PC-3 (cell line): ENCODE data around the gene C1QTNF12. TPM values are rescaled to one million over a fixed set of nuclear protein-coding genes. Genes with fewer than 3 reads are reported as not detected.

Experiments used
- ATAC-seq: fragments of 200-7000 bp; cut with Tn5 transposase; 2 replicates; pipeline ENCODE4 v1.9.1; 2020; ENCODE audit warnings: mild to moderate bottlenecking, moderate library complexity
- BruUV-seq: library from RNA; stranded (reverse); fragments of 400-500 nt; replicated peaks from 2 replicates; lab custom pipeline; 2021; lab: Mats Ljungman, UMichigan
- CTCF ChIA-PET: fragments of 300-600 bp; sonication (Branson Sonifier 250); formaldehyde crosslinking; loops from one replicate; lab custom pipeline; 2022; ENCODE audit warnings: antibody characterized with exemption; lab: Charles Lee
- POLR2A ChIA-PET: fragments of 300-600 bp; sonication (Branson Sonifier 250); formaldehyde crosslinking; loops from one replicate; lab custom pipeline; 2022; ENCODE audit warnings: antibody characterized with exemption; ENCODE audit not compliant: unreplicated experiment; lab: Charles Lee
- DNase-seq: peaks from one replicate; pipeline ENCODE4 v3.0.0-alpha.2; 2015
- H2AFZ ChIP-seq: fragments of 300-600 bp; sonication (generic); 2 replicates; pipeline ENCODE4 v1.6.0; 2016; ENCODE audit warnings: antibody characterized with exemption, low read length
- H3F3A ChIP-seq: fragments of 300-600 bp; sonication (generic); one replicate; pipeline ENCODE4 v1.6.0; 2017; ENCODE audit warnings: antibody characterized with exemption, low read length, control low read depth, mild to moderate bottlenecking; ENCODE audit not compliant: unreplicated experiment
- H3K27ac ChIP-seq: fragments of 300-600 bp; sonication (generic); 2 replicates; pipeline ENCODE4 v1.5.1; 2016; ENCODE audit warnings: mild to moderate bottlenecking, low read length
- H3K27me3 ChIP-seq: fragments of 300-600 bp; sonication (generic); 2 replicates; pipeline ENCODE4 v1.6.1; 2016; ENCODE audit warnings: low read length, mixed read lengths
- H3K36me3 ChIP-seq: fragments of 300-600 bp; sonication (generic); 2 replicates; pipeline ENCODE4 v1.6.1; 2016; ENCODE audit warnings: low read depth, mixed run types, low read length, mixed read lengths
- H3K4me1 ChIP-seq: fragments of 300-600 bp; sonication (generic); 2 replicates; pipeline ENCODE4 v1.5.1; 2016; ENCODE audit warnings: low read length; ENCODE audit not compliant: insufficient read depth
- H3K4me2 ChIP-seq: fragments of 300-600 bp; sonication (generic); 2 replicates; pipeline ENCODE4 v1.6.0; 2016; ENCODE audit warnings: low read length
- H3K4me3 ChIP-seq: fragments of 300-600 bp; sonication (generic); 2 replicates; pipeline ENCODE4 v1.5.1; 2016; ENCODE audit warnings: mild to moderate bottlenecking, low read length, mixed read lengths
- H3K79me2 ChIP-seq: fragments of 300-600 bp; sonication (generic); 2 replicates; pipeline ENCODE4 v1.6.1; 2017; ENCODE audit warnings: low read length, mixed read lengths
- H3K9ac ChIP-seq: fragments of 300-600 bp; sonication (generic); 2 replicates; pipeline ENCODE4 v1.6.0; 2016; ENCODE audit warnings: mild to moderate bottlenecking, low read length
- H3K9me2 ChIP-seq: fragments of 300-600 bp; sonication (generic); replicated peaks from 2 replicates; pipeline ENCODE4 v1.6.1; 2016; ENCODE audit warnings: mixed run types, low read length, mixed read lengths
- H3K9me3 ChIP-seq: fragments of 300-600 bp; sonication (generic); 2 replicates; pipeline ENCODE4 v1.6.1; 2016; ENCODE audit warnings: low read length, mixed read lengths
- H4K20me1 ChIP-seq: fragments of 300-600 bp; sonication (generic); 2 replicates; pipeline ENCODE4 v1.6.1; 2016; ENCODE audit warnings: low read length, mixed read lengths
- CTCF ChIP-seq: fragments of 300-600 bp; sonication (generic); conservative IDR thresholded peaks from 2 replicates; pipeline ENCODE4 v1.5.1; 2017; ENCODE audit warnings: antibody characterized with exemption, low read depth, mild to moderate bottlenecking, low read length
- EZH2 ChIP-seq: fragments of 300-600 bp; sonication (generic); IDR thresholded peaks from one replicate; pipeline ENCODE4 v1.6.1; 2017; ENCODE audit warnings: antibody characterized with exemption, mild to moderate bottlenecking, low read length; ENCODE audit not compliant: unreplicated experiment
- EZH2phosphoT487 ChIP-seq: fragments of 300-600 bp; sonication (generic); IDR thresholded peaks from 2 replicates; pipeline ENCODE4 v1.6.1; 2018; ENCODE audit warnings: mild to moderate bottlenecking, antibody characterized with exemption, low read length, borderline replicate concordance
- intact Hi-C: fragments of 100-400 bp; cut with micrococcal nuclease; formaldehyde crosslinking; loops from 2 replicates; pipeline ENCODE4 v1.9.0; 2023
- total RNA-seq: library from RNA; depleted of rRNA; stranded (reverse); fragments of >200 nt; gene quantifications from 2 replicates; pipeline ENCODE4 v1.2.3, GENCODE V29; 2014

Gene C1QTNF12
- total RNA-seq, 1 experiment from 2014 or later = 3.9 TPM

DNA sequence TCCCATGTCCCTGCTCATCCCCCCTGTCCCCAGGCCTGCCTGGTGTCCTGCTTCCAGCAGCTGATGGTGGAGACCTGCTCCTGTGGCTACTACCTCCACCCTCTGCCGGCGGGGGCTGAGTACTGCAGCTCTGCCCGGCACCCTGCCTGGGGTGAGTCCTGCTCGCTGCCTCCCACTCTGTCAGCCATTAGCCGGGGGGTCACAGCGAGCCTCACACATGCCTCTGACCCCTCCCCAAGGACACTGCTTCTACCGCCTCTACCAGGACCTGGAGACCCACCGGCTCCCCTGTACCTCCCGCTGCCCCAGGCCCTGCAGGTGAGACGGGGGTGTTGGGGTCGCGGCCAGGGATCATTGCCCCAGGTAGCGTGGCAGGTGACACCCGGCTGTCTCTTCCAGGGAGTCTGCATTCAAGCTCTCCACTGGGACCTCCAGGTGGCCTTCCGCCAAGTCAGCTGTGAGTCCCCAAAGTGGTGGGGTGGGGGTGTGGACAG lies 43.8 kb upstream of the C1QTNF12 start:
- Histone ChIP-seq H3K4me2 (peak overlapping the region; percentile 45; the same call in 1 of the 2 replicates), H3F3A (no peaks in the 10 kb centered on the region), H3K9me3 (no peaks in the 10 kb centered on the region), H3K27me3 (no peaks in the 10 kb centered on the region), H2AFZ (no peak overlapping the region), H3K9me2 (no peaks in the 10 kb centered on the region), H3K27ac (no peak overlapping the region), H3K4me3 (no peak overlapping the region), H3K79me2 (no peaks in the 10 kb centered on the region), H3K36me3 (no peaks in the 10 kb centered on the region), H4K20me1 (no peaks in the 10 kb centered on the region), H3K9ac (no peak overlapping the region), H3K4me1 (peaks cover 12% of the 10 kb centered on the region)
- POLR2A ChIA-PET = interaction anchor here (0.7 kb wide), 1 partner anchor 46 kb away, joined by 4 read pairs; no protein-coding TSS in a partner anchor
- 0 out of 2 replicates have a peak, but pooled peaks have one; percentile 10 for ATAC-seq
- peak; percentile 69 for TF ChIP-seq CTCF
- TF ChIP-seq EZH2 = no peak
- CTCF ChIA-PET = interaction anchor here (0.6 to 2.0 kb wide), 5 partner anchors 26 to 307 kb away, joined by 3 to 26 read pairs (median 4); no protein-coding TSS in a partner anchor
- intact Hi-C loops = loop anchor here (2.0 to 5.0 kb wide), 2 partner anchors 25 to 53 kb away; no protein-coding TSS in a partner anchor
- no TSS peak for BruUV-seq
- DNase-seq = peak; percentile 77

- no peak overlapping the region for H3K9ac ChIP-seq
- no peaks in the 10 kb centered on the region for H3K27me3 ChIP-seq
- H3K36me3 ChIP-seq = no peaks in the 10 kb centered on the region
- POLR2A ChIA-PET = no interaction called here
- H3K4me3 ChIP-seq = no peak overlapping the region
- no TSS peak for BruUV-seq
- intact Hi-C loops = no loop called here
- no peak for DNase-seq
- no peaks in the 10 kb centered on the region for H3K79me2 ChIP-seq
- H3K27ac ChIP-seq = no peak overlapping the region
- H3K4me1 ChIP-seq = peaks cover 23% of the 10 kb centered on the region
- H3F3A ChIP-seq = no peaks in the 10 kb centered on the region
- no peak for ATAC-seq
- no peak overlapping the region for H3K4me2 ChIP-seq
- no peaks in the 10 kb centered on the region for H3K9me2 ChIP-seq
- no peaks in the 10 kb centered on the region for H4K20me1 ChIP-seq
- H2AFZ ChIP-seq = no peak overlapping the region
- TF ChIP-seq EZH2phosphoT487 = no peak
- no peak for TF ChIP-seq EZH2
- no peak for TF ChIP-seq CTCF
- CTCF ChIA-PET = no interaction called here
- H3K9me3 ChIP-seq = no peaks in the 10 kb centered on the region
Observed at GRCh38 chr1:1287288-1288110, 41.0 kb upstream of the C1QTNF12 start.
